Hematopoietic multipotent progenitor cell treated with erythropoietin and hydrocortisone succinate and interleukin-3 and kit ligand, for 15 days (in vitro differentiated cells): ENCODE measurements around the gene ATP2B1.
"Not testable (repeated sequence)": the region's sequence is repeated elsewhere in the genome, so short reads cannot be mapped to it uniquely, and the experiment has no call there.

Source experiments
- DNase-seq: peaks from one replicate; pipeline ENCODE4 v3.0.0-alpha.2; 2015; ENCODE audit warnings: low spot score

ATP2B1 gene

GRCh38 chr12:89708565-89709156 lies at the start of gene ATP2B1:
ATP2B1 (minus strand) TSS chr12:89708838; CDS start chr12:89655886, 52,952 bp downstream.
- peak; percentile 88 for DNase-seq

- DNase-seq = not testable (repeated sequence)
These were observed 49.3 kb upstream of the ATP2B1 start for GRCh38 chr12:89757987-89758386.

- peak; percentile 61 for DNase-seq
These were observed 48.2 kb upstream of the ATP2B1 start for GRCh38 chr12:89756585-89757398.

GRCh38 chr12:89756194-89756584 lies 47.6 kb upstream of the ATP2B1 start:
- no peak for DNase-seq

DNA sequence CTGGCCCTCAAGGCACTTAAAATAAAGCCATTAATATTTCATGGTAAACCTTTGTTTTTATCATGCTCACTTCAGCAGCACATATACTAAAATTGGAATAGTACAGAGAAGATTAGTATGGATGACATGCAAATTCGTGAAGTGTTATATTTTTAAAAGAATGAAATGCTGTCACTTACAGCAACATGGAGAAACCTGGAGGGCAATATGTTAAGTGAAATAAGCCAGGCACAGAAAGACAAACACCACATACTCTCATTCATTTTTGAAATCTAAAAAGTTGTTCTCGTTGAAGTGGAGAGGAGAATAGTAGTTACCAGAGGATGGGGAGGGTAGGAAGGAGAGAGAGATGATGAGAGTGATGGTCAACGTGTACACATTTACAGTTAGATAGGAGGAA lies 45.4 kb upstream of the ATP2B1 start:
- no peak for DNase-seq

DNA sequence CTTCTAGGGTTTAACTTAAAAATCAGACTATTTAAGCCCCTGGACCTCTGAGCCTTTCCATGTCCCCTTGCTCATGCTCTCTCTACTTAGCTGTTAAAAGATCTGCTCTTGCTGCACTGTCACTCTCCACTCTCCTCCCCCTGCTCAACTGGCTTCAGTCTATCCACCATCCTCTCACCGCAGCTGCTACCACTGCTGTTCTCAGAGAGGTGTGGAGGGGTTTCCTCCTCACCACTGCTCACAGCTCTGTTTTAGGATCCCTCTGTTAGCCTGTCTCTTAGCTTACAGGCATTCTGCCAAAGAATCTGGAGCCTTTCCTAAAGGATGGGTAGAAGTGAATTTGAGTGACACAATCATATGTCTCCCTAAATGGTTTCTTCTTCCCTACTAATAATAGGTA lies 43.7 kb upstream of the ATP2B1 start:
- DNase-seq = no peak

GRCh38 chr12:89750389-89751351 lies 42.0 kb upstream of the ATP2B1 start:
- DNase-seq = no peak

DNA sequence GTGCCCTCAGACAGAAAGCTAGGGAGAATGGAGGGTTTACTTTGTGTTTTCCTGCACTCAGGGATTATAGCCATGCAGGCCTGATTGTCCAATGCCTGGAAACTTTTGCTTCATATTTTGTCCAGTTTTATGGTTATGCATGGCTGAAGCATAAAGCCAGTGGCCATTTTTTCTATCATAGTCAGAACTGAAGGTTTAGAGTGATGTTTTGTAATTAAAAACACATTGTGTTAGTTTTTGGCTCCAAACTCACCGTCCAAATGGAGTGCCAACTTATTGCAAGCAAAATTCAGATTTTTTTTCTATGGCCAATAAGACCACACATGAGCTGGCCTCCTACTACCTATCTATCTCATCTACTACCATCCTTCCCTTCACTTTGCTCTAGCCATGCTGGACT lies 40.2 kb upstream of the ATP2B1 start:
- no peak for DNase-seq

DNA sequence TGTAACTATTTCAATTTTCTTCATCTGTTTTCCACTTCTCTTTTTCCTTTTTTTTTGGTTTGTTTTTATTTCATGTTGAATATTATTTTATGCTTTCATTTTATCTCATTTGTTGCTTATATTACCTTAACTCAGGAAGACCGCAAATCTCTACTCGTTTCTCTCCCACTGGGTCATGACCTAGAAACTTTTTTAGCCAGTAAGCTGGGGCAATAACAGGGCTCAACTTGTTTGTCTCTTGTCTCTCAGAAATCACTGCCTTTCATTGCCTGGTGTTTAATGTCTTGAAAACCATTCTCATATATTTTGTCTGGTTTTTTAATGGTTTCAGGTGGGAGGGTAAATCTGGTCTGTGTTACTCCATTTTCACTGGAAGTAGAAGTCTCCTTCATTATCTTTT lies 36.6 kb upstream of the ATP2B1 start:
- no peak for DNase-seq

GRCh38 chr12:89742337-89743022 lies 33.8 kb upstream of the ATP2B1 start:
- DNase-seq = no peak

- DNase-seq = no peak
These were observed 32.3 kb upstream of the ATP2B1 start for GRCh38 chr12:89740943-89741342.

DNA sequence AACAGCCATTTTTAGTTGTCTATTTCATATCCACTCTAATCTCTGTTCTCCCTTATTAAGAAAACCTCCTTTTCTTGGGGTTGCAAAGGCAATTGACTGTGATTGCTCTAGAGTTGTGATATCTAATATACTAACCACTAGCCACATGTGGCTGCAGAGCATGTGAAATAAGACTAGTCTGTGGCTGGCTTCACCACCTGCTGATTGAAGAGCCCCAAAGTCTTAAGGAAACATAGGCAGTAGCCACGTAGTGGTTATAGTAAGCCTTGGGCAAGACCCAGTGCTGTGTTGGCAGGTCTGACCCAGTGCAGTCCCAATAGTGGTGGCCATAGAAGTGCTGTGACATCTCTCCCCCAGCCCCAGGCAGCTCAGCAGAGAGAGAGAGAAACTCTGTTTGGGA lies 28.4 kb upstream of the ATP2B1 start:
- DNase-seq = no peak

DNA sequence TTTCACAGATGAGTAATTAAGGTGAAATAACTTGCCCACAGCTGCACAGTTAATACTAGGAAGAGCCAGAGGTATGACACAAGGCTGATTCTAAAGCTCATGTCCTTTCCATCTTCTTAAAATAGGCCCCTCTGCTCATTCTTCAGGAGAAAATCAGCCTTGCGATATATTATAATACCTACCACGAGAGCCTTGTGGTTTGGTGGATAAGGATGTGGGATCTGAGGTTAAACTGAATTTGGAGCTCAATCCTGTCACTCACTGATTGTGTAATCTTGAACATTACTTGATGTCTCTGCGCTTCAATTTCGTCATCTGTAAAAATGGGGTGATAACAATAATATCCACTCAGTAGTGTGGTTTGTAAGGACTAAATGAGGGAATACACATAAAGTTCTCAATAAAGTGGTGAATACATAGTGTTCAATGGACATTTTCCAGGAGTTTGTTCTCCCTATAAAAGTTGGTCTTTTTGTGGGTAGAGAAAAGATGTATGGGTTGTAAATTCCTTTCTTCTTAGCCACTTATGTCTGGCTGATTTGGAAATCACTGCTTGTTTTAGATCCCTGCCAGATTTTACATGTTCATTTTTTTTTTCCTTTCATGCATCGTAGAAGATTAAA lies 25.1 kb upstream of the ATP2B1 start:
- no peak for DNase-seq

DNA sequence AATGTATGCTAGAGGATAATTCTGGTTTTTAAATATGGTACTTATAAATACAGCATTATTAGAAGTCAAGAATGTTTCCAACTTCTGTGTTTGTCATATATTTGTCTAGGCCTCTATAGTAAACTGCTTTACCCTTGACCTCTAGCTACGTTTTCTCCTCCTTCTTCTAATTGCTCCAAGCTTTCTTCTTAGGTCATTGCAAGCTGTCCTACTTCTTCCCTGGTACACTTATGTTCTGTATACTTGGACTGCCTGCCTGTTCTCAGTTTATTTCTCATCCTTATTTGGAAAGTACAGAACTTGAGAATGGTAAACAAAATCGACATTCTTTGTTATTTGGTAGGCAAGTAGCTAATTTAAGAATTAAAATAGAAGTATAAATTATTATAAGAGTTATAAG lies 23.9 kb upstream of the ATP2B1 start:
- no peak for DNase-seq

- no peak for DNase-seq
These were observed 23.0 kb upstream of the ATP2B1 start for GRCh38 chr12:89731614-89732013.

DNA sequence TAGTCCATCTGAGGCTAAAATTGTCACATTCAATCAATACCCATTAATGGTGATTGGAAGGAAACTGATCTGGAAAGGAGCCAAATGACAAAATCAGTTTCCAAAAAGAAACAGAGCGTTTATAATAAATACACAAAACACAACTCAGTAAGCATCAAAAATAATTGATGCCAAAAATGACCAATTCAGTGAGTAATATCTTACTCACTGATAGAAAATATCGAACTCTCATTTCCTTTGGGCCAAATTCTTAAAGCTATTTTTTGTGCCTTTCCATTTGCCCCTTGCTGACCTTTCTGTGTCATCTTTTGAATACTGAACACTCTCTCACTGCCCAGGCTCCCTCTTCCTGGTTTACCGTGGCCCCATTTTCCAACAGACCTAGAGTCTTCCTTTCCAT lies 22.5 kb upstream of the ATP2B1 start:
- no peak for DNase-seq

DNA sequence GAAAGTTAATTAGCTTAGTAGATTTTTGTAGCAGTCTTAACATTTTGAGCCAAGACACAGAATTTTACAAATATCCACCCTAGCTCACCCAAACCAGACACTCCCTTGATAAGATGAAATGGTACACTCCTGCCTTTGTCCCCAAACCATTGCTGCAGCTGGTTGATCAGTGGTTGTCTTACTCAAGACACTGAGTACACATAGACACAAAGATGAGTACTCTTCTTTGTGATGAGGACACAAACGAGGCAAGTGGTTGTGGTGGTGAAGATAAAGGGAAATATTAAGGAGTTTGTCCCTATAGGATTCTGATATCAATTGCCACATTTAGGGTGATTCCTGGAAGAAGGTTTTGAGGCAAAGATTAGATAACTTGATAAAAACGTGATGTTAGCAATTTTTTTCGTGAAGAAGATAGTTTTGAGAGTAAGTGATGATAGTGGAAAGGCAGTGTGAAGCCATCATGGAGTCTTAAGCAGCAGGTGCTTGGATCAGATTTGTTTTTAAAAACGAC lies 21.4 kb upstream of the ATP2B1 start:
- no peak for DNase-seq

DNA sequence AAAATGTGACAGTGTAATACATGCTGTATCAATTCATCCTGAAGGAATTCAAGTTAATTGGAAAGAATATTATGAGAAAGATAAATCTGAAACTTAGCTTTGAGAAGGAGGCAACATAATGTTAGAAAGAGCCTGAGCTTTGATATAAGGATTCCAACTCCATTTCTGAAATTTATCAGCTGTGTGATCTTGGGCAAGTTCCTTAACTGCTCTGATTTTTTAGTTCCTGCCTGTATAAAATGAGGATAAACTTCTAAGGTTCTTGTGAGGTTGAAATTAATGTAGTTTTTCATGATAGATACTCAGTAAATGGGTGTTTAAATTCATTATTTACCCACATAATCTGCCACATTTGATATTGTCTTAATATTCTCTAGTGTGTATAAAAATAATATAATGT lies 14.6 kb upstream of the ATP2B1 start:
- DNase-seq = no peak

DNA sequence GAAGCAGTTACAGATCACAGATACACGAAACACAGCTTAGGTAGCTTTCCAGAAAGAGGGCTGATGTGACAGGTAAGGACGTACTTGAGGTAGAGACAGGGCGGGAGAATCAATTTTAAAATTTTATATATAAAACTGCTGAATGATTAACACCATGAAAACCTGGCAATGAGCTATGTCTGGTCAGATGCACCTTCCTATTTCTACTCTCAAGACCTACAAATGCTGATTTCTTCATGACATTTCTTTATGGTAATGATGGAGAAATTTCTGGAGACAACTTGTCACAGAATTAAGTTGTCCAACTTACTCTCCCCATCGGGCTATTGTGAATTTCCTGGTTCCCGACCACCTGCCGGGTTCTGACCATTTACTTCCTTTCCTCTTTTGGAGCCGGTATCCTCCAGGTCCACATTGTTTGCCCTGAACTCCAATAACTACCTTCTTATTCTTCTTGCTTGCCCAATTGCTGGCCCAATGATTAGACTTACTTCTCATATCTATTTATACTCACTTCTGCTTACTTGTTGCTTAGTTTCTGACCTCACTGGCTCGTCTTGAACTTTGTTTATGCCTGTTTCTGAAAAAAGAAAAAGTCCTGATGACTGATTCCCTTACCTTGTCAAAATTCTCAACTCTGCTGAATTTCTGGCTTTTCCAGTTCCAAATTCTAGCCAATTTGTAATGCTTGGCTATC lies 12.8 kb upstream of the ATP2B1 start:
- DNase-seq = no peak

- DNase-seq = no peak
These were observed 9.3 kb upstream of the ATP2B1 start for GRCh38 chr12:89717759-89718523.
